NCI-H1436 treated with DMSO at 0.1 percent for 48 hours (cell line): ENCODE data around the gene GIMAP8.

ENCODE experiments used
- DNase-seq: peaks from one replicate; lab custom pipeline; 2025; lab: John Stamatoyannopoulos, UW

GIMAP8 gene

DNA sequence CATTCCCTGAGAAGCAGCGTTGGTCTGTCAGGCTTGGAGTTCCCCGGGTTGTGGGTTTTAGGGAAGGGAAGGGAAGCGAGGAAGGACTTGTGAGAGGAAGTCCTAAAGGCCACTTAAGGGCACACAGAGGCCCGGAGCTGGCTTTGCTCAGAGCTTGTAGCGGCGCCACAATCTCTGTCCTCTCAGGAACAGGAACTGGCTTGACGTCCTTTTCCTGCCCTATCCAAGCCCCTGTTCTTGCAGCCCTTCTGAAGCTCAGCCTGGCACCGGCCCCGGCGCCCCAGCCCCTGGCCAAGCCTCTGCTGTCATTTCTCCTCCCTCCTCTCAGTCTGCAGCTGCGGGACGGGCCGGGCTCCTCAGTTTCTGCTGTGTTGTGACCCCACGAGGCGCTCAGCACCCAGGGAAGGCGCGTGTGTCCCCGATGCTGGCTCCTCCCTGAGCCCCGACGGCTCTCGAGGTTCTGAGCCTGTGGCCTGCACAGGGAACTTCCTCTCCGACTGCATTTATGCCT is at the start of gene GIMAP8:
Gene GIMAP8, plus strand, starts transcription at position 140 of the 511 bp plus-strand sequence. CDS start 16,069 bp downstream, outside the sequence.
- DNase-seq = no peak

DNA sequence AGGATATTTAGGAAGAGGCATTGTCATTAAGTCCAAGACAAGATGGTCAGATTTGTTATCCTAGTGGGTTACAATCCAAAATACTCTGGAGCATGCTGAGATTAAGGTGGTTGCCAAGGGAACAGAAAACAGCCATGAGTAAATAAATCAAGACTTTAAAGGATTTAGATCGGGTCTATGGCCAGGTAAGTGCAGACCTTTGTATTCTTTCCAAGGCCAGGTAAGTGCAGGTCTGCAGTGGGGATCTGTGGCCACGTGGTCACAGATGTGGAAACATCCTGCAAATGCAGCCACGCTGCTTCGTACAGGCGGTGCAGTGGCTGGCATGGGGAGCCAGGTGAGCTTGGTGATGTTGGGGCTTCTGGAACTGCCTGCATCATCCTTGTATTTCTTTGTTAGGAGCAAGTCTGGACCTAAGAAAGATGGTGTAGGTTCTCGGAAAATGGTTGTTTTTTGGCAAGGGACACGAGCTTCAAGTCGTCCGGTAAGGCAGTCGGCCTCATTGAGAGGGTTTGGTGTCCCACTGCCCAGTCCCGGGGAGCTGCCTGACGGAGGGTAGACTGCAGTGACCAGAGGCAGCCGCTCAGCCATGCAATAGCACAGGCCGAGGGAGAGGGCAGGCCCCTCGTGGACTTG is 49.5 kb upstream of the GIMAP8 start:
- DNase-seq = no peak

DNA sequence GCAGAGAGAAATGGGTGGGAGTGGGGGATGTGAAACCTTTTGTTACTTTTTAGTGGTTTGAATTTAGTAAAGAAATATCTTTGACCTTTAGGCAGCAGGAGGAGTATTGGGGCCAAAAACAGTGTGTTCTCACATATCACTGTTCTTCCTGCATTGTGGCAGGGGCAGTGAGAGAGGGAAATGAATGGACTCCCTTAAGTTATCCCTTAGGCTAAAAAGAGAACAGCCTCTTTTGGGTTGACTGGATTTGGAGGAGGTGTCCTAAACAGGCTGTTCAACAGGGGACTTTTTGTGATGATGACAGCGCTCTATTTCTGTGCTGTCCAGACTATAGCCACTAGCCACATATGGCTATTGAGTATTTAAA is 49.0 kb upstream of the GIMAP8 start:
- no peak for DNase-seq

DNA sequence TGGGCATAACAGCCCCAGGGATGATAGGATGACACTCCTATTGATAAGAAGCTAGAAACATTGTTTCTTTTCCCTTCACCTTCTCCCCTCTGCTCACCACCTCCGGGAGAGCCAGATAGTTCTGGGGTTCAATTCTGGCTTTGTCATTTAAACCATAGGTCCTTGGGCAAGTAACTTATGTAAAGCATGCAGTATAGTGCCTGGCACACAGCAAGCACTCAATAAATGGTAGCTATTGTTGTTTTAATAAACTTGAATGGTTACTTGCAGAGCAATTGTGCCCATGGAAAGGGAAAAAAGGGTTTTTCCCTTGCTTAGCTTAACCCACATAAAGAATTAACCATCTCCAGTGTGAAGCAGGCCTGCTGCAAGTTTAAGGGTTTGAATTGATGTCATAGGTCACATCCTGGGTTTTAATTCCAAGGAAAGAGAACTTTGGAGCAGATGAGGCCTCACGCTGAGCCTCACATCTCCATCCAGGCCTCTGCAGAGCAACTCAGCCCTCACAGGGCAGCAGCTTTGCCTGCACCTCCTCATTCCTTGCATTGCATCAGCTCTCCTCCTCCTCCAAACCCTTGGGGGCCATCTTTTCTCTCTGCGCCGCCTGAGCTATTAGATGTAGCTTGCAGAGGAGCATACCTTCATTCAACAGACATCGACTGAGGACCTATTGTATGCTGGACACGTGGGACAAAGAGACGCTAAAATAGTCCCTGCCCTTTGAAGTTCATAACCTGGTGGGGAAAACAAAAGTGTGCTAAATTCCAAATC is 48.4 kb upstream of the GIMAP8 start:
- DNase-seq = no peak

DNA sequence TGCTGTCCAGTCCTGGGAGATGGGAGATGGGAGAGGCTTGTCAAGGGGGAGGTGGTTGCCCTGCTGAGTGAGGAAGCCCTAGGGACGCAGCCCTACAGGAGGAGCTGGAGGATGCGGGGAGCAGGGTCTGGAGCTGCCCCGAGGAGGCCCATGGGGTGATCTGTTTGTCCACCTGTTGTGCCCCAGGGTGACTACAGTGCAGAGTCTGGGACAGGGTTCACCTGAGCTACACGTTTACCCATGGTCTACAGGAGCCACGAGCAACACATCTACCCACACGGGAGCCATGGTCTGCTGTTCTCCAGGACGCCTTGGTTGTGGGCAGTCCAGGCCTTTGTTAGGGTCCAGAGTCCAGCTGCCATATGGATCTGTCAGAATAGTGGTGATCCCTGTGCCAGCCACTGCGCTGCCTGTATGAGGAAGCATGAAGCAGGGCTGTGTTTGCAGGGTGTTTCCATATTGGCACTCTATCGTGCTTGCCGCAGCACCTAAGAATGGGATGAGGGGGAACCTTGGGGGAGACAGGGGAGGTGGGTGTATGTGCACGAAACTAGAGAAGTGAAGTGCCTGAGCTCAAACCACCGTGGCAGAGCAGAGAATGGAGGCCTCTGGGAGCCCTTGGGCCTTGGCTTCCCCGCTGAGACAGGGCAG is 47.6 kb upstream of the GIMAP8 start:
- no peak for DNase-seq

DNA sequence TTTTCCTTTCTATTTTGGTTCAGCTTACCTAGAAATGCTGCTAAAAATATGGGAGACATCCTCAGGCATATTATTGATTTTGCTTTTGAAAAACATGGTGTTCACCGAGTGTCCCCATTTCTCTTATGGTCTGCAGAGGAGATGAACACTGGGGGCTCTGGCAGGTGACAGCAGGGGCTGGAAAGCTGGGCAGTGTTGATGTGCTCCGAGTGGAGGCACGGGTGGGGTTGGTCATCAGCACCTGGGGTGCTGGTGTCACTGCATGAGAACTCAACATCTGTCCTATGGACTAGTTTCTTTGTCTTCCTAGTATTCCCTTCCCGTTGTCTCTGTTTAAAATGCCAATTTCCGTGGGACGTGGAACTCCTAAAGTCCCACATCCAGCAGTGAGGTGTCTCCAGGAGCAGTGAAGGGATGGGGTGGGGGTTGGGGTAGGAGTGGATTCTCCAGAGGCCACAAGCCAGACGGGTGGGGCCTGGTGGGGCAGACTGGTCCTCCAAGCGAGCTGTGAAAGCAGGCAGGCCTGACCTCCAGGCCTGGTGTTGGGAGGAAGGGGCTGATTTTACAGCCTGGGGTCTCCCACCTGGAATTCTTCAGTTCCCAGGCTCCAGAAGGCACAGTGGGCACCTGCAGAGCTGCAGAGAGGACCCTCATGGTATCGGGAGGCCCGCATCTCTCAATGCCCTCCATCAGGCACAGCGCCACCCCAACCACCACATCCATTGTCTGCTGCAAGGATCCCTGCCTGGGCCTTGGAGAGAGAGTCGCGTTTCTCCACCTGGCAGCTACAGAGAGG is 46.9 kb upstream of the GIMAP8 start:
- DNase-seq = no peak

DNA sequence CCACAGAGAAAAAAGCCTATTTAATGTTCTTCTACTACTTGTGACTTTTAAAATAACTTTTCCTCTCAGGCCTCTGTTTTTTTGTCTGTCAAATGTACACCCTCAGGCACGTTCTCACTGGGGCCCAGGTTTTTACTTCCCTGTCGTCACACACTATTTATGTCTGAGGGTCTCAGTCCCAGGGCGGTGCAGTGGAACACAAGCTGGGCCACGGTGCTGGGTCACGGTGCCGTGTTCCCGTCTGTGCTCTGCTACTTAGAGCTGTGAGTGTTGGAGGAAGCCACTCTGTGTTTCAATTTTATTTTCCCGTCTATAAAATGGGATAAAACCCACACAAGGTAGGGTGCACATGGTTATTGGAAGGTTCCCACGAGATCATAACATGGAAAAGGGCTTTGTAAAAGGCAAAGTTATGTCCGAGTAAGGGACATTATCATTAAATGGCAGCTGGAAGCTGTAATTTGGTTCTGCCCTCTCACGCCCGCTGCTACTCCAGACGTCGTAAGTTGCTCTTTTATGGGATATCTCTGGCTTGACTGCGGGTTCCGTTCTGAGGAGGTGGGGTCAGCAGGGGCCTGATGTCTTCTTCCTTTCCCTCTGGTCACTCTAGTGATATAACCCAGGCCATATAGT is 46.1 kb upstream of the GIMAP8 start:
- no peak for DNase-seq

DNA sequence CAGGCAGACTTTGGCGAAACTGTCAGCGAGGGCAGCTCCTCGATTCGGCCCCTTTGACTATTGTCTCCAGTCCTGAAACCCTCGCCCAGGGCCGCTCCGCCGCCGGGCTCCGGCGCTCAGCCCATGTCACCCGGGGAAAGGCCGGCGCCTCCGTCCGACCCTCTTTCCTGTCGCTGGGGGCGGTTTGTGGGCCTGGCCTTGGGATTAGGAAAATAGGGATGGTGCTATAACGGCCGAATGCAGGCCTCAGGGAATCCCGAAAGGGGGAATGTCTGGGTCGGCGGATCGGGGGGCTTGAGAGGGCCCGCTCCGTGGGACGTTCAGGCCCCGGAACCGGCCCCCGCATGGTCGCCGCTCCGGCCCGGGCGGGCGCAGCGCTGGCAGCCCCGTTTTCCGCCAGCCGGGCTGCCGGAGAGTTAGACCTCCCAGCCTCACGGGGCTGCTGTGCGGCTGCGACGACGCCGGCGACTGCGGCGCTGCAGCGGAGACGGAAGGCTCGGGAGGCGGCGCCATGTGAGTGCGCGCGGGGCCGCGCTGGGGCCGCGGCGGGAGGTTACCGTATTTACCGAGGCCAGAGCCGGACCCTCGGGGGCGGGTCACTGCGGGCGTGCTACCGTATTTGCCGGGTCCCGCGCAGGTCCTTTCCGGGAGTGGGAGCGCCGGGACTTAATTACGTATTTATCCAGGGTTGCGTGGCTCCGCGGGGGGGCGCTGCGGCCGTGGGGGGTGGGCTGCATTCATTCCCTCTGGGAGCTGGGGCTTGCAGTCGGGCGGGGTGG is 45.4 kb upstream of the GIMAP8 start:
- DNase-seq = no peak

DNA sequence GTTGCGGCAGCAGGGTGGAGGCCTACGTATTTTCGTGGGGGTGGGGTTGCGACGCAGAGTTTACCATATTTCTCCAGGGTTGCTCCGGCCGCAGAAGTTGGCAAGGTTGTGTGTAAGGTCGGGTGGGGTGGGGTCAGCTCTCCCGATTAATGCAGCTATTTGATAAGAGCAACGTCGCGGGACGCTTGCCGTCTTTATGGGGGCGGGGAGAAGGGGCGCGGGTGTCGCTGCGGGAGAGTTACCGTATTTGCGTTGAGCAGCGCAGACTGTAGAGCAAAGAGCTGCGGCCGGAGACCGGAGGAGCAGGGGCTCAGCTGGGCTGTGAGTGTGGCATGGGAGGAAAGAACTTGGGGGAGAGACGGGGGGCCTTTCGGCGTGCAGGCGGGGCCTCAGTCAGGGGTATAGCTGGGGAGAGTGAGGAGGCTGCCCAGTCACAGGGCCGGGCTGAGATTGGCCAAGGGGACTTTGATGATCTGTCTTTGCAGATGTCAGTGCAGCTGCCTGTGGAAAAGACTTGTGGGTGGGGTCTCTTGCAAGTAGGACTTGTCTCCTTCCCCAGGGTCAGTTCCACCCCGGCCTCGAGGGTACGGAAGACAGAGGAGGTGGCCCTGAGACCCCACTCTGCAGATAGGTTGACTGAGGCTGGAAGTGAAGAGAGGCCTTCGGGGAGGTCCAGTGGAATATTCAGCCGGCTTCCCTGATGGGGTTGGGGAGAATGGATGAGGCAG is 44.7 kb upstream of the GIMAP8 start:
- no peak for DNase-seq

DNA sequence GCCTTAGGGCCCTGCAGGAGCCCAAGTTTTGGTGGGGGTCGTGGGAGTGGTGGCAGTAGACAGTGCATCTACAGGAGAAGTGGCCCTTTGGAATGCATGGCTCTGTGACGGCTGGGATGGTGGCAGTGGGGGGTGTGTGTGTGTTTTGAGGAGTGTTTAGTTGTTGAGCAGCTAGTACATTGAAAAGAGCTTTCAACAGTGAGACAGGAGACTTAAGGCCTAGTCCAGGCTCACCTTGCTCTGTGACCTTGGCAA is 44.2 kb upstream of the GIMAP8 start:
- DNase-seq = no peak

DNA sequence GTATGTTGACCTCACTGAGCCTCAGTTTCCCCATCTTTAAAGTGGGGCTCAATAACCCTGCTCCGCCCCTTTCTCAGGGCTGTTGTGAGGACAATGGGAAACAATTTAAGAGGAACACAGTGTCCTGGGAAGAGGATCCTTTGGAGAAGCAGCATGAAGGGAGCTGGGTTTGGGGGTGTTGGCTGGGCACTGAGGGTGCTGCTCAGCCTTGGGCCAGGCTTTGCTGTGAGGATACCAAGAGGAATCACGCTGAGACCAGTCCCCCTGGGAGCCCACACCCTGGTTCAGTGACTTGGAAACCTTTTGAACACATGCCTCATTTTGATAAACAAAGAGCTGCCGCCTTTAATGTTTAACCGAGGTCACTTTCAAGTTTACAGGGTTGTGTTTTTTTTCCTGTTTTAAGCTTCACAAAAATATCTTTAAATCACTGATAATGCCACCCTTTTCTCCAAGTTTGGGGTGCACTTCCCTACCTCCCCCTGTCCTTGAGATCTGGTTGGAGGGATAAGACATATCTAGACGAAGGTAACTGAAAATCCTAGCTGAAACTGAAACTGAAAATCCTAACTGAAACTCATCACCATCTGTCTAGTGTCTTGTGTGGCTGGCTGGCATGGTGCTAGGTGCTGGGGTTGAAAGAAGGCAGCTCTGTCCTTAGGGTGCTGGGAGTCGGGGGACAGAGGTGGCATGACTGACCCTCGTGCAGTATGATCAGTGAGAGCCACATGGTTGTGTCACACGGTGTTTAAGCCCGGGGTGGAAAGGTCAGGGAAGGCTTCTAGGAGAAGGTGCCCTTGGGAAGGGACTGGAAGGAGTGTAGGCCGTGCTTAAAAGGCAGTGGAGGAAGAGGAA is 43.6 kb upstream of the GIMAP8 start:
- DNase-seq = no peak

DNA sequence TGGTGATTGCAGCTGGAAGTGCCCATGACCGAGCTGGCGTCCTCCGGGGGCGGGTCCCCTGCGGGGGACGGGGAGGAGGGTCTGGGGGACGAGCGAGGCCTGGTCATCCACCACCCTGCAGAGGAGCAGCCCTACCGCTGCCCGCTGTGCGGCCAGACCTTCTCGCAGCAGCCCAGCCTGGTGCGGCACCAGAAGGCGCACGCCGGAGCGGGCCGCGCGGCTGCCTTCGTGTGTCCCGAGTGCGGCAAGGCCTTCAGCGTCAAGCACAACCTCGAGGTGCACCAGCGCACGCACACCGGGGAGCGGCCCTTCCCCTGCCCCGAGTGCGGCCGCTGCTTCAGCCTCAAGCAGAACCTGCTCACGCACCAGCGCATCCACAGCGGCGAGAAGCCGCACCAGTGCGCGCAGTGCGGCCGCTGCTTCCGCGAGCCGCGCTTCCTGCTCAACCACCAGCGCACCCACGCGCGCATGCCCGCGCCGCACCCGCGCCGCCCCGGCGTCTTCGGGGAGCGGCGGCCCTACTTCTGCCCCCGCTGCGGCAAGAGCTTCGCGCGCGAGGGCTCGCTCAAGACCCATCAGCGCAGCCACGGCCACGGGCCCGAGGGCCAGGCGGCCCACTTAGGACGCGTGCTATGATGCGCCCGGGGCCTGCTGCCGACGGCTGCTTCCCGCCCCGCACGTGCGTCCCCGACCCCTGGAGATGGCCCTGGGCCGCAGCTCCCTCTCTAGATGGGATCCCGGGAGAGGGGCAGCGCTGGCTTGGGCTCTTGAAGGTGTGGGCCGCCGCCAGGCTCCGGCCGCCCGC is 42.6 kb upstream of the GIMAP8 start:
- no peak for DNase-seq

DNA sequence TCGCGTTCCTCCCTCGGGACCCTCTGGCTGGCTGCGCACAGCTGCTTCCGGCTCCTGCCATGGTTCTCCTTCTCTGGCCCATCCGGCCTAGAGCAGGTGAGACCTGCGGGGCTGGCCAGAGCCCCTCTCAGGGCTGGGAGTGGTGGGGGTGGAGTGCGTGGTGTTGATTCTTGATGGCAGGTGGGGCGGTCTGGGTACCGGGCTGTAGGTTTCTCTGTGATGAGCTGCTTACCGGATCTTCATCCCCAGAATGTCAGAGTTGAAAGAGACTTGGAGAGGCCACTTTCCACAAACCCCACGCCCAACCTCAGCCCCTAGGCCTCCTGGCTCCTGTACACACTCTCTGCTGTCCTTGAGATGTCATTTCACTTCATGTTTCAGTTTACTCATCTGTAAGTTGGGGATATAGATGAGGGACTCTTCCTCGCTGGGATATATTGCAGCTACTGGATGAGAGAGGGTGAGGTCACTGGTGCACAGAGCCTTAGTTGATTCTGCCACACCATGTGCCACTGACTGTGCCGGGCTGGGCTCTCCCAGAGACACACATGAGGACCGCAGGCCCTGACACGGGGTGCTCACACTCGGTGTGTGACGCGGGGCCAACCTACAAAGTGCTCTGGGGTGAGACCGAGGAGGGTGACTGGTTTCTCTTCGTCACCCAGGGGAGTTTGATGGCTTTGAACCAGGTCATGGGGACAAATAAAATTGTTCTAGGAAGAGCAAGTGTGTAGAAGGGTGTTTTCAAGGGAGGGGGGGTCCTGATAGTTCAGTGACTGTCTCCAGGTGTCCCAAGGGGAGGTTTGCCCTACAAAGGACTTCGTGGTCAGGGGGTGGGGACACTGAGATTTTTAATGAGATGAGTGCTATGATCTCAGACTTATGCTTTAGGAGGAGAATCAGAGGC is 41.8 kb upstream of the GIMAP8 start:
- no peak for DNase-seq

DNA sequence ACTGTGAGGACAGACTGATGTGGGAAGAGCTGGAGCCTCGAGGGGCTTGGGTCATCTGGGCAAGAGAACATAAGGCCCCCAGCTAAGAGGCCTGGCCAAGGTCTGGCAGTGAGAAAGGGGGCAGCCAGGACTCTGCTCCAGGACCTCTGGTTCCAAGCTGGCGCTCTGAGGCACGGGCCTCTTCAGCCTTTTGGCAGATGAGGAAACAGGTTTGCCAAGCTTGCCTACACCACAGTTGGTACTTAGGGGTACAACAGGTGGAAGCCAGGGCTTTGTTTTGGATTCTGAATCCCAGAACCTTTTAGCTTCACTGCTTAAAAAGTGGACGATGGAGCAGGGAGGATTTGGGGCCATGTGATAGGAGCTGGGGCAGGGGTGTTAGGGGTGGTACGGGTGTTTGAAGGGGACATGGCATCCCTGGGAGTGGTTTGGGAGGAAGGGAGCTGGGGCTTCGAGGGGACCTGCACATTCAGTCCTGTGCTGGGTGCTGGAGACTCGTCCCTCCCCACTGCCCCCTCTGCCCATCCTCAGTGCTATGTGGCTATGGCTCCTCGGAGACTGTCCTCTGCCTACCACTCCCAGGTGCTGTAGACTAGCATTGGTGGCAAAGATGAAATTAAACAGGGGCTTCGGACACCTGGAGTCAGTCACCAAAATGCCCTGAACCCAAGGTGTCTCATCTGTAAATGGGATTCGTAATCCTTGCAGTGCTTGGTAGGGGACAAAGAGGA is 41.0 kb upstream of the GIMAP8 start:
- DNase-seq = no peak

DNA sequence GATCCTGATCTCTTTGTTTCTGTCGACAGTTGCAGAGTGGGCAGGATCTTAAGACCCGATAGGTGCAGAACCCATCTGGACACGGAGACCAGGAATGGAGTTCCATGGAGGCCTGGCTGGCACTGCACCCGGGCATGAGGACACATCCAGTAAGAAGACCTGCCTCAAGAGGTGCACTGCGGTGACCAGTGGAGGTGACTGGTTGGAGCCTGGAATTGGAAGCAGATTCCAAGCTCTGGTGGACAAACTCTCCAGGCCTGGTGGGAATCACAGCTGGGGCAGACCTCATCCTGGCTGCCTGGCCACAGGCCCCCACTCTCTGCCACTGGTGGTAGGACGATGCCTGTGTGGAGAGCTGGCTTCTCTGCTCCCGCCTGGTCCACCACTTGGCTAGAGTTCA is 40.3 kb upstream of the GIMAP8 start:
- DNase-seq = no peak

DNA sequence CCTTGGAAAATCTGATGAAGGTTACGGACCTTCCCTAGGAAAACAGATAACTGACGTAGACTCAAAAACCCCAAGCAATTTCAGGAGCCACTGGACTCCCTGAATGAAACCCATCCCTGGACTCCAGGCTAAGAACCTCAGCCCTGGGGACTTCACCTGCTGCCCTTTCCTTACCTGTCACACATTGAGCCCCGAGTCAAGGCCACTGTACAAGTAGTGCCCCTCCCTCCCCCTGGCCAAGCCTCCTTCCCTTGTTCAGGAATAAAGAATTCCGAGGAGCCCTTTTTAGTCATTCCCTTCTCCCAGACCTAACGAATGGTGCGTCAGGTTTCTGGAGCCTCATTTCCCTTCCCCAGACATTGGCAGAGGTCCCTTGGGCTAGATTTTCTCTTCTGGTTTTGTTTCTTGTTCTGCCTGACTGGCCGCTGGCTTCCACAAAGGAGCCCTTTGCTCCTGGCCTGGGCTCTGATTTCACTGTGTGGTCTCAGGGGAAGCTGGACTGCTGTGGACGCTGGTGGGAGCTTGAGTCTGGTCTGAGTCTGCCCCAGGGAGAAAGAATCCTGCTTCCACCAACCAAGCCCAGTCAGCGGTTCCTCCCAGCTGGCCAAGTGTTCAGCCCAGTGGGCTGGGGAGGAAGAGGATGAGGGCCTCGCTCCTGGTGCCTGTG is 39.6 kb upstream of the GIMAP8 start:
- DNase-seq = no peak

DNA sequence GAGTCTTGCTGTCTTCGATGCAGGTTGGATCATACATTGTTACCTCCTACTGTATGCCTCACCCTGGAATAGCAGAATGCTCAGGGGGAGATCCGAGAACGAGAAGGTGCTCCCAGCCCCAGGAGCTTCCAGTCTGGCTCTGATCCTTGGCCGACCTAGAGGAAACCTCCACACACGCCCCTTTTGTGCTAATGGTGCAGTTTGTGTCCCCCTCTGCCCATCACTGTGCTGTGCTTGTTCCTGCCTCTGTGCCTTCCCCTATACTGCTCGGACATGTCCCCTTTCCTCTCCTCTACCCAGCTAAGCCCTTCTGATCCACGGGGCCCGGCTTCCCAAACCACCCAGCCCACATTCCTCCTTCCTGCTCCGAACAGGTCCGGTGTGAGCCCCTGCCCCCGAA is 38.8 kb upstream of the GIMAP8 start:
- no peak for DNase-seq
